Hippocampal formation (tissue), 2 donors: Measurements from ENCODE around the gene ALLC.

Source experiments
- DNase-seq, 2 donors: peaks; one replicate each; lab custom pipeline; 2025; lab: John Stamatoyannopoulos, UW

ALLC gene

DNA sequence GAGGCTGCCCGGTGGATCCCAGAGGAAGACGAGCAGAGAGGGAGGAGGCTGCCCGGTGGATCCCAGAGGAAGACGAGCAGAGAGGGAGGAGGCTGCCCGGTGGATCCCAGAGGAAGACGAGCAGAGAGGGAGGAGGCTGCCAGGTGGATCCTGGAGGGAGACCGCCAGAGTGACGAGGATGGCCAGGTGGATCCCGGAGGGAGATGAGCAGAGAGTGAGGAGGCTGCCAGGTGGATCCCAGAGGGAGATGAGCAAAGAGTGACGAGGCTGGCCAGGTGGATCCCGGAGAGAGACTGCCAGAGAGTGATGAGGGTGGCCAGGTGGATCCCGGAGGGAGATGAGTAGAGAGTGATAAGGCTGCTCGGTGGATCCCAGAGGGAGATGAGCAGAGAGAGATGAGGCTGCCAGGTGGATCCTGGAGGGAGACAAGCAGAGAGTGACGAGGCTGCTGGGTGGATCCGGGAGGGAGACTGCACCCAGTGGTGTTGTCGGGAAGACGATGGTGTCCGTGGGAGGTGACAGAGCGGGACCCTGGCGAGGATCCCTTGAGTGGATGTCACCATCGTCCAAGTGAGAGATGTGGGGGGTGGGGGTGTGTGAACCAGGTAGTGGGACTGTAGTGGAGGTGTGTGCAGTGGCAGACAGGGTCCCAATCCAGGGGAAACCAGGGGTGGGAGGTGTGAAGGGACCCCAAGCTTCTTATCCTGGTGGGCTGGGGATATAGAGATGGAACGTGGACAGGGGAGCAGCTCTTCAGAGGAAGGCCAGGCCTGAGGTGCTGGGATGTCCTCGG lies 67.7 kb downstream of the ALLC start:
- DNase-seq, result no peak

DNA sequence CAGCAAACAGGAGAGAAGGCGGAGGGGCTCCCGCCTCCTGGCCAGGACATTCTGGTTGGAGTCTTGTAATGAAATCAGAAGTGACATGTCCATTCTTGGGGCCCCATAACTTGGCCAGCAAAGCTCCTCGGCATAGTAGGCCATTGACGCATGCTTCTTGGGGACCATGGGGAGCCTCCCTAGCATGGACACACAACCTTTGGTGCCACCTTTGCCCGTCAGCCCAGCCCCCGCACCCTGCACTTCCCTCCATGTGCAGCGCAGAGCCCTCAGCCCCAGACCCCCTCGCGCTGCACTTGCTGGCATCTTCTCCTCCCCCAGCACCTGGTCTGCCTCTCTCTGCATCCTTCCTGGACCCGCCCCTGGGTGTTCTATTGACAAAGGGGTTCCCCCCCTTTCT lies 68.5 kb downstream of the ALLC start:
- no peak for DNase-seq

- DNase-seq, result no peak
Observed at GRCh38 chr2:3727397-3728045, 69.5 kb downstream of the ALLC start.

GRCh38 chr2:3728104-3729054 lies 70.4 kb downstream of the ALLC start:
- peak in 1 of 2 donors; percentile 54 for DNase-seq

DNA sequence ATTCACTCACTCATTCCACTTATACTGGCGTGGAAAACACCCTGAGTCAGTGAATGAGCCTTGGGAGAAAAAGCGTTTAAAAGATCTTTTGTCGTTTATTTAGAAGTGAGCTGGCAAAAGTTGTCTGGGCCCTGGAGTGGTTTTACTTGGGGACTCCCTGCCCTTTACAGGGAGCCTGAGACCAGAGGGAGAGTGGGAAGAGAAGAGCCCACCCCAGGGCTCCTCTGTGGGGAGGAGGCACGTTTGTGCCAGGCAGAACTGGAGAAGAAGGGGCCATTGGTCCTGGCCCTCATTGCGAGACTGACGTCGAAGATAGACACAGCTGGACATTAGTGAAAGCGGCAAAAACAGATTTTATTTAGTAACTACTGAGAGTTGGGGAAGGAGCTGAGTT lies 71.1 kb downstream of the ALLC start:
- DNase-seq, result no peak

GRCh38 chr2:3729786-3730185 lies 71.8 kb downstream of the ALLC start:
- no peak for DNase-seq

DNA sequence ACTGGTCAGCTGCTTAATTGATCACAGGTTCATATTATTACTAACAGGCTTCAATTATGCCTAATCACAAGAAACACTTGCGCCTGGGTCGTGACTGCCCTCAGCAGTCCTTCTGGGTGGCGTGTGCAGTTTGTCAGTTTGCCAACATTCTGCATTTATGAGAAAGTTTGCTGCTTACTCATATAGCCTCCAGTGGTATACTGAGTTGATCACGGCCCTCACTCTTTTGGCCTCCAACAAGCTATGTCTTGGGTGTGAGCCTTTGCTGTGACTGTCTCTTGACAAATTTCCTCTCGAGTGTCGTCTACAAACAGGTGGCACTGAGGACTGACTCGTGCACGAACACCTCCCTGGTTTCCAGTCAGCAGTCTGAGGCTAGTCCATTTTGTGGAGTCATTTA lies 72.6 kb downstream of the ALLC start:
- DNase-seq, result no peak

DNA sequence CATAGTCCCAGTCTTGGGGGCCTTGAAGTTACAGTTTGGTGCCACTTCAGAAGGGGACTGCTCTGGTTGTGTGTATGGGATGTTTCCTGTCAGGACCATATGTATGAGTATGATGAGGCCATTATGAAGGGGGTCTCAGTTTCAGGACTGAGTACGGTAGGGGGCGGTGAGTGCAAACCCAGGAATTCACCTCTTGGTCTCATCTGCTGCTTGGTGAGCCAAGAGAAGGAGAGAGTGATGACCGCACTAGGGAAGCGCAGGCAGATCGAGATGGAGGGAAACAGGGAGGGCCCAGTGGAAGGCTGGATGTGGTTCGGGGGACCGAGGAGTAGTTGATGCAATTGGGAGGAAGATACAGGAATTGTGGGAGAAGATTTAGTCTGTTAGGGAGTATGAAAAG lies 73.8 kb downstream of the ALLC start:
- DNase-seq, result no peak

DNA sequence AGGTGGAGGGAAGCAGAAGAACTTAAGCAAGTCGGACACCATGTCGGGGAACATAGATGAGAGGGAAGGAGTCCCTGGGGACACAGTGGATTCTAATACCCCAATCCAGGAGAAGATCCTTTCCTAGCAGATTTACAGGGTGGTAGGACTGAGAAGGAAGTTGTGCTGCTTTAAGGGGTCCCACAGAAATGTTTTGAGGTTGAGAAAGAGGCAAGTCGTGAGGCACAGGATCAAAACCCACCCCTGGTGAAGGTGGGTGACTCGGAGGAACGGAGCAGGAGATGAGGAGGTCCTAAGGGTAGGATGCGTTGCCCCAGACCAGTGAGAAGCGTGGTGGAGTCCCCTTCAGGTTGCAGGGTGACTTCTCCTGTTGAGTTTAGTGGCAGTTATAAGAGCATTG lies 78.1 kb downstream of the ALLC start:
- no peak for DNase-seq

DNA sequence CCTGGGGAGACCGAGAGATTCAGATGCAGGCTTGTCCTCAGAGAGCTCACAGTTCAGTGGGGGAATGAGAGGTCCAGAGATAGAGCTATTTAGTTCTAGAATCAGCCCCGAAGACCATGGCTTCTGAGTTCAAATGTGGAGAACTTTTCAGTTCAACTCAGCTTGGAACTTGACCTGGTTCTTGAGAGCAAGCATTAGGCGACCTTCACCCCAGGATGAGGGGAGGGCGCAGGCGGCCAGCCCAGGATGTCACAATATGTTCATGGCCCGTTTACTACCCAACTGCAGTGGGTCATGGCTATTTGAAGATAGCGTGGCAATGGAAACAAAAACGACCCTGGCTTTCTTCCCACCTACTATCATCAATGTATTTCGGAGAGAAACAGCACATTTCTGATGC lies 79.1 kb downstream of the ALLC start:
- no peak for DNase-seq

GRCh38 chr2:3738454-3738853 lies 80.5 kb downstream of the ALLC start:
- no peak for DNase-seq

DNA sequence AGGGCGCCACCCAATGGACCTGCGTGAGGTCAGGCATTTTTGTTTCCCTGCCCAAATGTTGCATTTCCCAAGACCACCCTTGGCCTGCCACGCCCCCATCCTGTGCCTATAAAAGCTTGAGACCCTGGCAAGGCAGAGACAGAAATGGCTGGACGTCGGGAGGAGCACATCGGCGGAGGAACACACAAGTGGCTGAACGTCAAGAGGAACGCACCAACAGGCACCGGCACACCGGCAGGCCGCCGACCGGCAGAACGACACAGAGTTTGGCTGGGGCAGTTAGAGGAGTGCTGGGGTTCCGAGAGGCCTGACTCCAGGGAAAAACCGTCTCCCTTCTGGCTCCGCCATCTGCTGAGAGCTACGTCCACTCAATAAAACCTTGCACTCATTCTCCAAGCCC lies 81.3 kb downstream of the ALLC start:
- no peak for DNase-seq

- DNase-seq, result no peak
Observed at GRCh38 chr2:3741396-3741795, 83.4 kb downstream of the ALLC start.

GRCh38 chr2:3741867-3742602 lies 84.0 kb downstream of the ALLC start:
- no peak for DNase-seq

DNA sequence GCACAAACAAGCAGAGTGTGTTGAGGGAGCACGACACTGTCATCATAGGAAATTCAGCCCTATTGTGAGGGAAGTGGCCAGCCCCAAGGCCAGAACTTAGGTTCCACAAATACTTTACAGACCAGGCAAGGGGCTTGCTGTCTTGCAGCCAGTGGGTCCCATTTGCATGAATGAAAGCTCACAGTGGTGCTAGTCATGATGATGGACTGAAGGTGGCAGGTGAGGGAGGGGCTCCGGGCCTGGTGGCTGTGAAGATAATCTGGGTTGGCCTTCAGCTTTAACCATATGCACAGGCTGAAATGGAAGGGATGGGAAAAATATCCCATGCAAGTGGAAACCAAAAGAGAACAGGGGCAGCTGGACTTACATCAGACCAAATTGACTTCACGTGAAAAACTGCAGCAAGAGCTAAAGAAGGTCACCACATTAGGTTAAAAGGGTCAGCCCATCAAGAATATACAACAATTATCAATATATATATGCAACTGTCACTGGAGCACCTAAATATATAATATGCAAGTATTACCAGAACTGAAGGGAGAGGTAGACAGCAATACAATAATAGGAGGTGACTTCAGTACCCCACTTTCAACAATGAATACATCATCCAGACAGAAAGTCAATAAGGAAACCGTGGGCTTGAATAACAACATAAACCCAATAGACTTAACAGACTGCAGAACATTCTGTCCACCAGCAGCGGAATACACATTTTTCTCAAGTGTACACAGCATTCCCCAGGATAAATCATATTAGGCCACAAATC lies 84.9 kb downstream of the ALLC start:
- no peak for DNase-seq

GRCh38 chr2:3743951-3744555 lies 86.1 kb downstream of the ALLC start:
- no peak for DNase-seq

DNA sequence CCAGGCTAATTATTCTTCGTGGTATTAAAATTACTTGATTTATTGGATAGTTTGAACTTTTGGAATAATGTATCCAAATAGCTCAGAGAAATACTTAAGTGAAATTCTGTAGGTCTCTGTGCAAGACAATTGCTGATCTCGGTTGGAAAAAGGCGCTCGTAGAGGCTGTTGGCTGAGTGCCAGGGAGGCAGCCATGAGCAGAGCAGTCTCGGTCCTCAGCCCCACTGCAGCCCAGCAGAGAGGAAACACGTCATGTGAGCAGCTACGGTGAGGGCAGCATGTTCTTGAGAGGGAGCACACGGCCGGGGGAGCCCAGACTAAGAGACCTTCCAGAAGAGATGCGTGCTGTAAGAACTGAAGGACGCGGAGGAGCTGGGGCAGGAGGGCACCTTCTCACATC lies 87.9 kb downstream of the ALLC start:
- DNase-seq, result no peak

- DNase-seq, result no peak
Observed at GRCh38 chr2:3747032-3747654, 89.1 kb downstream of the ALLC start.

DNA sequence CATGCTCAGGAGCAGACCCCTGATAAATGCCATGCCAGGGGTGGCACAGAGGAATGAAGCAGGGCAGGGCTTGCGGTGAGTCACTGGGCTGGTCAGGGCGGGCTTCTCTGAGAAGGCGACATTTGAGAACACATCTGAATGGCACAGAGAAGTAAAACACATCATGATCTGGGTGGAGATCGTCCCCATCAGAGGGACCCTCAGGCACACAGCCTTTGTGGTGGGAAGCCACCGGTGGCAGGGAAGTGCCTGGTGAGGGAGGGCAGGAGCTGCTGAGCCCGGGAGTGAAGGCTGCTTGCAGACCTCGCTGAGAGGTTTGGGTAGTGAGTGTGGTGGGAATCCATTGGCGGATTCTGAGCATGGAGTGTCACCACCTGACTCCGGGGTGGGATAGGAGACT lies 89.8 kb downstream of the ALLC start:
- DNase-seq, result no peak

GRCh38 chr2:3749201-3749600 lies 91.2 kb downstream of the ALLC start:
- no peak for DNase-seq
